ENCODE measurements around the gene MPPED2.

Gene MPPED2

GRCh38 chr11:30549565-30549964 is 36.6 kb downstream of the MPPED2 start:
- Histone ChIP-seq H3K4me1 (ENCODE audit: insufficient read depth, insufficient read length) (no peaks in the 10 kb centered on the region), H3K4me3 (ENCODE audit: insufficient read length, low read depth) (no peak overlapping the region), H3K9me3 (ENCODE audit: insufficient read depth, low read length) (no peaks in the 10 kb centered on the region), H3K27me3 (ENCODE audit: insufficient read depth, insufficient read length) (peaks cover 100% of the 10 kb centered on the region), H3K9ac (ENCODE audit: insufficient read length, low read depth) (no peak overlapping the region), H3K36me3 (ENCODE audit: insufficient read depth, insufficient read length, low read length) (no peaks in the 10 kb centered on the region)
- TF ChIP-seq SUZ12 (IDR thresholded peaks at IDR 0.05; ENCODE audit: extremely low read depth, insufficient read depth, insufficient read length) (no peak), ZNF274 (IDR thresholded peaks at IDR 0.05; ENCODE audit: low read depth, low read length) (no peak), YY1 (IDR thresholded peaks at IDR 0.05; ENCODE audit: insufficient read depth, insufficient read length) (no peak)
- DNase-seq (ENCODE audit: low read depth, low spot score): no peak

- peaks cover 100% of the 10 kb centered on the region for H3K27me3 ChIP-seq (ENCODE audit: insufficient read depth, insufficient read length)
- H3K9me3 ChIP-seq (ENCODE audit: insufficient read depth, low read length): no peaks in the 10 kb centered on the region
- H3K9ac ChIP-seq (ENCODE audit: insufficient read length, low read depth): no peak overlapping the region
- no peaks in the 10 kb centered on the region for H3K36me3 ChIP-seq (ENCODE audit: insufficient read depth, insufficient read length, low read length)
- no peak overlapping the region for H3K4me3 ChIP-seq (ENCODE audit: insufficient read length, low read depth)
- no peaks in the 10 kb centered on the region for H3K4me1 ChIP-seq (ENCODE audit: insufficient read depth, insufficient read length)
- TF ChIP-seq YY1 (IDR thresholded peaks at IDR 0.05; ENCODE audit: insufficient read depth, insufficient read length) (no peak), SUZ12 (IDR thresholded peaks at IDR 0.05; ENCODE audit: extremely low read depth, insufficient read depth, insufficient read length) (no peak)
- peak; percentile 43 for DNase-seq (ENCODE audit: low read depth, low spot score)
Measured at GRCh38 chr11:30546334-30546733, 39.8 kb downstream of the MPPED2 start.

GRCh38 chr11:30545507-30545906 is 40.6 kb downstream of the MPPED2 start:
- DNase-seq (ENCODE audit: low read depth, low spot score): no peak
- Histone ChIP-seq H3K27me3 (ENCODE audit: insufficient read depth, insufficient read length) (peaks cover 100% of the 10 kb centered on the region), H3K36me3 (ENCODE audit: insufficient read depth, insufficient read length, low read length) (no peaks in the 10 kb centered on the region), H3K4me1 (ENCODE audit: insufficient read depth, insufficient read length) (no peaks in the 10 kb centered on the region), H3K9me3 (ENCODE audit: insufficient read depth, low read length) (no peaks in the 10 kb centered on the region), H3K4me3 (ENCODE audit: insufficient read length, low read depth) (no peak overlapping the region), H3K9ac (ENCODE audit: insufficient read length, low read depth) (no peak overlapping the region)
- TF ChIP-seq YY1 (IDR thresholded peaks at IDR 0.05; ENCODE audit: insufficient read depth, insufficient read length) (no peak), SUZ12 (IDR thresholded peaks at IDR 0.05; ENCODE audit: extremely low read depth, insufficient read depth, insufficient read length) (no peak), ZNF274 (IDR thresholded peaks at IDR 0.05; ENCODE audit: low read depth, low read length) (no peak)

GRCh38 chr11:30543066-30543465 is 43.1 kb downstream of the MPPED2 start:
- TF ChIP-seq YY1 (IDR thresholded peaks at IDR 0.05; ENCODE audit: insufficient read depth, insufficient read length) (no peak), SUZ12 (IDR thresholded peaks at IDR 0.05; ENCODE audit: extremely low read depth, insufficient read depth, insufficient read length) (no peak), ZNF274 (IDR thresholded peaks at IDR 0.05; ENCODE audit: low read depth, low read length) (no peak)
- Histone ChIP-seq H3K9me3 (ENCODE audit: insufficient read depth, low read length) (no peaks in the 10 kb centered on the region), H3K4me3 (ENCODE audit: insufficient read length, low read depth) (no peak overlapping the region), H3K4me1 (ENCODE audit: insufficient read depth, insufficient read length) (no peaks in the 10 kb centered on the region), H3K9ac (ENCODE audit: insufficient read length, low read depth) (no peak overlapping the region), H3K27me3 (ENCODE audit: insufficient read depth, insufficient read length) (peaks cover 100% of the 10 kb centered on the region), H3K36me3 (ENCODE audit: insufficient read depth, insufficient read length, low read length) (no peaks in the 10 kb centered on the region)
- DNase-seq (ENCODE audit: low read depth, low spot score): no peak

- H3K4me3 ChIP-seq (ENCODE audit: insufficient read length, low read depth): no peak overlapping the region
- no peaks in the 10 kb centered on the region for H3K36me3 ChIP-seq (ENCODE audit: insufficient read depth, insufficient read length, low read length)
Measured at GRCh38 chr11:30540781-30541180, 45.4 kb downstream of the MPPED2 start.

GRCh38 chr11:30538251-30538650 is 47.9 kb downstream of the MPPED2 start:
- no peak for DNase-seq (ENCODE audit: low read depth, low spot score)
- Histone ChIP-seq H3K9ac (ENCODE audit: insufficient read length, low read depth) (no peak overlapping the region), H3K4me3 (ENCODE audit: insufficient read length, low read depth) (no peak overlapping the region), H3K4me1 (ENCODE audit: insufficient read depth, insufficient read length) (no peaks in the 10 kb centered on the region), H3K36me3 (ENCODE audit: insufficient read depth, insufficient read length, low read length) (no peaks in the 10 kb centered on the region), H3K27me3 (ENCODE audit: insufficient read depth, insufficient read length) (peaks cover 90% of the 10 kb centered on the region), H3K9me3 (ENCODE audit: insufficient read depth, low read length) (no peaks in the 10 kb centered on the region)
- no peak for TF ChIP-seq ZNF274 (IDR thresholded peaks at IDR 0.05; ENCODE audit: low read depth, low read length)
- TF ChIP-seq SUZ12 (IDR thresholded peaks at IDR 0.05; ENCODE audit: extremely low read depth, insufficient read depth, insufficient read length): no peak
- TF ChIP-seq YY1 (IDR thresholded peaks at IDR 0.05; ENCODE audit: insufficient read depth, insufficient read length): no peak

More at GRCh38 chr11:30540781-30541180, 45.4 kb downstream of the MPPED2 start:
- no peak for DNase-seq (ENCODE audit: low read depth, low spot score)
- TF ChIP-seq ZNF274 (IDR thresholded peaks at IDR 0.05; ENCODE audit: low read depth, low read length): no peak
- TF ChIP-seq SUZ12 (IDR thresholded peaks at IDR 0.05; ENCODE audit: extremely low read depth, insufficient read depth, insufficient read length): no peak
- no peak for TF ChIP-seq YY1 (IDR thresholded peaks at IDR 0.05; ENCODE audit: insufficient read depth, insufficient read length)
- no peak overlapping the region for H3K9ac ChIP-seq (ENCODE audit: insufficient read length, low read depth)
- H3K9me3 ChIP-seq (ENCODE audit: insufficient read depth, low read length): no peaks in the 10 kb centered on the region
- H3K27me3 ChIP-seq (ENCODE audit: insufficient read depth, insufficient read length): peaks cover 100% of the 10 kb centered on the region
- no peaks in the 10 kb centered on the region for H3K4me1 ChIP-seq (ENCODE audit: insufficient read depth, insufficient read length)

GRCh38 chr11:30535818-30536217 is 50.3 kb downstream of the MPPED2 start:
- no peaks in the 10 kb centered on the region for H3K9me3 ChIP-seq (ENCODE audit: insufficient read depth, low read length)
- no peak overlapping the region for H3K4me3 ChIP-seq (ENCODE audit: insufficient read length, low read depth)
- H3K9ac ChIP-seq (ENCODE audit: insufficient read length, low read depth): no peak overlapping the region
- DNase-seq (ENCODE audit: low read depth, low spot score): no peak
- H3K4me1 ChIP-seq (ENCODE audit: insufficient read depth, insufficient read length): no peaks in the 10 kb centered on the region
- H3K27me3 ChIP-seq (ENCODE audit: insufficient read depth, insufficient read length): peaks cover 85% of the 10 kb centered on the region
- no peaks in the 10 kb centered on the region for H3K36me3 ChIP-seq (ENCODE audit: insufficient read depth, insufficient read length, low read length)
- no peak for TF ChIP-seq YY1 (IDR thresholded peaks at IDR 0.05; ENCODE audit: insufficient read depth, insufficient read length)
- TF ChIP-seq ZNF274 (IDR thresholded peaks at IDR 0.05; ENCODE audit: low read depth, low read length): no peak
- no peak for TF ChIP-seq SUZ12 (IDR thresholded peaks at IDR 0.05; ENCODE audit: extremely low read depth, insufficient read depth, insufficient read length)
